ENCODE results near the gene EPN2.
"Not testable (repeated sequence)": the region's sequence is repeated elsewhere in the genome, so short reads cannot be mapped to it uniquely, and the experiment has no call there.

DNA sequence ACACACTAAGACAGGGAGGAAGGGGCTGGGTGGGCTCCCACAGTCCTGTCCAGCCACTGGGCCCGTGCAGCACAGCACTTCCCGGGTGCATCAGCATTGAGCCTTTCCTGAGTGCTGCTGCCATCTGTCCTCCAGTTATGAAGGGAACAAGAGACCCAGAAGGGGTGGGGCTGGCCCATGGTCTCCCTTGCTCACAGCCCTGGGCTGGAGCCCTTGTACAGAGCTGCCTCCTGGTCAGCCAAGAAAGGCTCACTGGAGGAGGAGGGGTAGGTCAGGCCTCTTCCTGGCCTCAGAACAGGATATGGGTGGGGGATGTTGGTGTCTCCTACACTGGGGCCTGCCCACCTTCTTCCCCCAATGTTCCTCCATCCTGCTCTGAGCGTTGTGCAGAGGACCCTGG is 33.7 kb upstream of the EPN2 start:
- TF ChIP-seq CTCF (conservative IDR thresholded peaks at IDR 0.05 in 1 of 2, IDR thresholded peaks at IDR 0.05 in 1 of 2; ENCODE audit: low read depth in 1 of 2, low read length in 2 of 2); EZH2 (IDR thresholded peaks at IDR 0.05; ENCODE audit: low read length, missing control alignments): not testable (repeated sequence)
